GM19035 (cell line): ENCODE measurements around the gene AKAP6.

Experiments used
- ATAC-seq: cut with Tn5 transposase; IDR thresholded peaks from one replicate; pipeline ENCODE4 v1.9.1; 2021; ENCODE audit not compliant: unreplicated experiment

The AKAP6 gene

DNA sequence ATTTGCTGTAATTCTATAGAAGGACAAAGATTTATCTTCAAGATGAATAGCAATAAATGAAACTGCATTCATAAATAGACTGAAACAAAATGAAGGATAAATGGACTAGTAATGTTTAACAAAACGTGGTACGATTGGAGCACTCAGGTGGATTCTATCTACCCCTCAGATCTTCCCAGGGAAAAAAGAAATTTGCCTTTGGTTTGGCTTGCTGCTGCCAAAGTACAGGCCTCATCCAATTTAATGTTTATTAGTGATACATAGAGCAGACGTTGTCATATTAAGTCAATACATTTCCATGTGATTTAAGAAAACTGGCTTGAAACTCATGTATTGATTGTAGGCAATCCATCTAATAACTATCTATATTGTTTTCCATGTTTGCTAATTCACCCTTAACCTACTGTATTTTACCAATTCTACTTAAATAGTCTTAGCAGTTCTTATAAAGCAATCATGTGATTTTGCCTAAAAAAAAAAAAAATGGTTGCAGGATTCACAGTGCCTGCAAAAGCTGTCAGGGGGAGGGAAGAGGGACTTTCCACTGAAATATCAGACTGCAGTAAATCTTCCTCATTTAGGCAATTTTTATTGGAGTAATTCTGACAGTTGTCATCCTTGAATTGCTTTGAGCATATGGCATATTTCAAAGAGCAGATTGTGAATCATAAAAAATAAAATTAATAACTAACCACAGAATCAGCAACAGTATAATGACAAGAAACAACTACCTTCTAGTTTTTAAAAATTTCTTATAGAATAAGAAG is 367.4 kb downstream of the AKAP6 start:
- ATAC-seq: no peak

DNA sequence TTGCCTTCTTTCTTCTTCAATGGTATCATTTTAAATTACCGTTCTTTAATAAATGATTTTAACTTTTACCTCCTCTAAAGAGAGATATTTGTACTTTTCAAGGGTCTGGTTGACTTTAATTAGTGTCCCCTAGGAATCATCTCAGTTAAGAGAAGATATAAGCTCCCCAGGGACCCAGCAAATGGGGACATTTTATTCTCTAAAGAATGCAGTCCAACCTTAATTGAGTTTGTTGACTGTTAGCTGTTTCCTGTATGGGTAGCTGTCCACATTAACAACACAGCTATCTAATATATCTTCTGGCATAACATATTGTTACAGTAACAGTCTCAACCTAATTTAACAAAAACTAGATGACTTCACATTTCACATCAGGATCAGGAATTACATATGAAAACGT is 368.0 kb downstream of the AKAP6 start:
- ATAC-seq: no peak

DNA sequence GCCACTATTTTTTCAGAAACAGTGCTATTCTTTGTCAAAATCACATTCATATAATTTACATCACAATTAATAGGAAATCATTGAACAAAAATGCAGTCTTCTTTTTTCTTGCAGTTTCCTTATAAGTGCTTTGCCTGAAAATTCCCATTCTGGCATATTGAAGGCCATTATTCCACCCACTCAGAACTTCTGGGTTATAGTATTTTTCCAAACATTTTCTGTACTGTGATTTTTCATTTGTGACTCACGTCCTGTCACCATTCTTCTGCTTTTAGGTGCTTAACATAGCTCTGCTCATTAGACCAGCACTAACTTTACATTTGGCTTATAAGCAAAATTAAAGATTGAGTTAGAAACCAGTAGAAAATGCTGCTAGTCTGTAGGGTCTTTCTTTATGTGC is 368.6 kb downstream of the AKAP6 start:
- no peak for ATAC-seq

DNA sequence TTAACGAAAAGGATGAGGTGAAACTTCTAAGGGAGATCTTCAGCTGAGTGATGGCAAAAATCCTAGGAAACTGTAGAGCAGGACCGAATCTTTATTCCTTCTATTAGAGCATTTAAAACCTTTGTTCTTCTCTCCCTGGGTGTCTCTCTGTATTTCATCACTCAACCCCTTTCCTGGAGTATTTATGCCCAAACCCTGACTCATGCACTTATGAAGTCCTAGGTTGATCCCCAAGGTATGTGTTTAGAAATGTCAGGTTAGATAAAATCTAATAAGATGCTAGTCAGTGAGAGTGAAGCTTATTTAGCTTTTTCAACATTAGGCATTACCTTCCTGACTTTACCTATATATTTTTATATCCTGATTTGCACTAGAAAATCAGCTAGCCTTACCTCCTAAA is 369.7 kb downstream of the AKAP6 start:
- no peak for ATAC-seq

DNA sequence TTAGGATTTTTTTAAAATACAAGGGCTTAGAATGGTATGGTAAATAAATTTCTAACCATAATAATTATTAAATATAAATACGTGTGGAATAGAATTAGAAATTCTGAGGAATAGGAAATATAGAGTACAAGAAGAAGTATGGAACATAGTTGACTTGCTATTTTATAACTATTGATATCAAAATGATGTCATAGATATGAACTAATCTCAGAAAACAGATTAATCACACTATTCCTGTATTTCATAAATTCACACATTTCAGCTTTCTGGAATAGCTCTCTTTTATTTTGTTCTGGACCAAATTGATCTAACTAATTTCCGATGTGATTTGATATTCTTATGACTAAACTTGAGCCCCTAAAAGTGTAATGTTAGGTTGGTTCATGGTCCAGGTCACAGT is 372.4 kb downstream of the AKAP6 start:
- ATAC-seq: no peak

DNA sequence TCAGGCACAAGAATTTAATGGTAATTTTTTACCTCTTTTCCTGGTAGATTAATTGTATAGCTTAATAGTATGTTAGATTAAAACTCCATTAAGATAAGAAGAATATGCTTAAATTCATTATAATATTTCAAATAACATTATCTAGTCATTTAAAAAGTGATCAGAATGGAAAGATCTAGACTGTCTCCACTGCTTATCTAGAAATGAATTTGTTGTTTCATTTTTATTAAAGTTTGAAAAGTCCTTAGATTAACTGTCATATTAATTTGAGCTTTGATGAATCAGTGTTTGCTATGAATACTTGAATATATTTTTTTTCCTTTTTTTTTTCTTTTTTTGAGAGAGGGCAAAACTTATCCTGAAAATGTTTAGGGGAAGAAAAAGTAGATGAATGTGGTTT is 373.0 kb downstream of the AKAP6 start:
- no peak for ATAC-seq

DNA sequence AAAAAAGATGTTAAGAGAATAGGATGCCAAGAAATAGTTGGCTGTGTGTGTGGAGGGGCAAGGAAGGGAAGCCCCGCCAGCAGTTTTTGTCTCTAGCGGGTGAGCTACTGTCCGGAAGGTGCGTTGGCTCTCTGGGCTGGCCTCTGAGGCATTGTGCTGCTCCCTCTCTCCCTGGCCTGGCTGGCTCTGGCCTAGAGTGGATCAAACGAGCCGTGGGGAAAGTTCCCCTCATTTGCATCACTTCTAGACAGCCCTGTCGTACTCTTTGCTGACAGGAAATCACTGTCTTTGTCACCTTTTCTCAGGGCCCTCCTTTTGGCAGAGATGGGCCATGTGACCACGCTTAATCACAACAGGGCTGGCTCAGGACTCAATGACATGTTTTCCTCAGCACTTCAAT is 373.5 kb downstream of the AKAP6 start:
- peak; percentile 92 for ATAC-seq

DNA sequence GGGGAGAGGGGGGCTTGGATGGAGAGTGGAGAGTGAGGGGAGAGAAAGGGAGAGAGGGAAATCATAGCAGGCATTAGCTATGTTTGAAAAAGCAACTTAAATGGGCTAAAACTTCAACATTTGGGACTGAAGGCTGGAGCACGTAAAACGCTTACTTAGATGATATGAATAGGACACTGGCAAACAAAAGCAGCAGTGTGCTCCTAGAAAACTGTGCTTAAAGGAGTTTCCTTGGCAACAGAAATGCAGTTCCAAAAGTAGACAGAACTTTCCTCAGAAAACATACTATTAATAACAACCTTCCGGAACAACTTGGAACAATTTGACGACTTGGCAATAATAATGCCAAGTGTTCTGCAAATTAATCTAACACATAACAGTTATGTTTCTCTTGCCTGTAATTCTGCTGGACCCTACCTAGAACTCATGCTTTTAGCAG is 374.1 kb downstream of the AKAP6 start:
- ATAC-seq: no peak

DNA sequence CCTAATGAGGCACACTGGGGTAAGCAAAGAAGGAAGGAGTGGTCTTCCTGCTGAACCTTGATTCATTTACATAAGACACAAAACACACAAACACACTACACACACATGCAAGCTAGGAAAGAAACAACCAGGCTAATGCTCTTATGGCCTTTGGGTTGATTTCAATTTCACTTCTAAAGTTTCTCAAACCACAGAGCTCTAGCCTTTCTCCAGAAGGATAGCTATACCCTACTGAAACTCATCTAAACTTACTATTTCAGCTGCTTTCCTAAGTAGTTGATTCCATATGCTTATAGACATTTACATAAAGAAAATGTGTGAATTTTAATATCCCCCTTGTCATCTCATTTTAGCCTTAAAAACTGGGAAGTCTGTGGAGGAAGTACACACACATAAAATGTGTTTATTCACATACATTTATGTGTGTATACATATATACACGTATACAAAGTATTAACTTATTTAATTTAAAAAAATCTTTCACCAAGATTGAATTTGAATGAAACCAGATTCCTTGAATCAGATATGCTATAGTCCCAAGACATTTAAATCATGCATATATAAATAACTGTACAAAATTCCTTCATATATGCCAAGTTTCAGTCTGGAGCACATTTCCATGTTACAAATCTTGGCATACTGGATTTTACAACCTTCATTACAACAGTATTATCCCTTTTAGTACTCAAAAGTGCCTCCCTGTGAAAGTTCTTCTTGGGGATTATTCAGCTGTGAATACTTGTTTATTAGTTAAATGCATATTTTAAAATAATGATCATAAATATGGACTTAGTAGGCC is 377.8 kb downstream of the AKAP6 start:
- ATAC-seq: no peak

DNA sequence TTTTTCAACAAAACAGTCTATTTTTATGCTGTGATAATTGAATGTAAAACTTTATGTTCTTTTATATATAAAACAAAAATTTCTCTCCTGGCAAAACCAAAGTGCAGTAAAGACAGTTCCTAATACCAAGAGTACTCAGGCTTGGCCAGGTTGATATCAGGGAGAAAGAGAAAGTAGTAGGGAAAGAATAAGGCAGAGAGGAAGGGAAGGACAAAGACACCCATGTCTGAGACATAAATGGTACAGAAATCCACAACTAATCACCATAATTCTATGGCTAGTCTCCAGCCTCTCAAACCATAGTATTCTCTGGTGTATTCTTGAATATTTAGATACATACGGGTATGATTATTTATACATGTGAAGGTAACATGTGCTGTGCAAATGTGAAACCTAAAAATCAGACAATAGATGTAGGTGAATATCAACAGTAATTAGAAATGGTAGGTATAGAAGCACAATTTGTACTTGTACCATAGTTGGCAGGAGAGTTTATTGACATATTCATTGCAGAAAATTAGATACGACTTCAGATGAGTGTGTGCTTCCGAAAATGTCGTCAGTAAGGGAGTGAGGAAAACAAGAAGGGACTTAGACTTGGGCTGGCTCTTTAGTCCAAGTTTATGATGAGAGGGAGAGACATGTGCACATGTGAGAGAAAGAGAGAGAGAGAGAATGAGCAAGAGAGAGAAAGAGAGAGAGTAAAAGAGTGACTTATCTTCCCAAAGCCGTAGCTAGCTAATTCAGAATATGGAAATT is 378.8 kb downstream of the AKAP6 start:
- no peak for ATAC-seq

DNA sequence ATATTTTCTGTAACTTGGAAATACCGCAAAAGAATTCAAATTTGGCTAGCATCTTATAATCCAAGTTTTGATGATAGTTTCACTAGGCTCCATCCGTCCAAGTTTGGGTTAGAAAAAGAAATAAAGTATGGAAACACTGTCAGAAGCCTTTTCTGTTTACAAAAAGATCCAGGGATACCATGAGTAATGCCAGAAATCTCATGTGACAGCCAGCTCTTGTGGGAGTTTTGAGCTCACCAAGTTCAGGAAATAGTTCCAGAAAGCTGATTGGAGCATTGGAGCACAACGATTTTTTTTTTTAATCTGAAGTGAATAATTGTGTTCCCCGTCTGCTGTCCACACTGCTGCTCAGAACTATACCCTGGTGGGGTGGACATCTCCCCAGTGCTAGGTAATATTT is 379.9 kb downstream of the AKAP6 start:
- no peak for ATAC-seq

DNA sequence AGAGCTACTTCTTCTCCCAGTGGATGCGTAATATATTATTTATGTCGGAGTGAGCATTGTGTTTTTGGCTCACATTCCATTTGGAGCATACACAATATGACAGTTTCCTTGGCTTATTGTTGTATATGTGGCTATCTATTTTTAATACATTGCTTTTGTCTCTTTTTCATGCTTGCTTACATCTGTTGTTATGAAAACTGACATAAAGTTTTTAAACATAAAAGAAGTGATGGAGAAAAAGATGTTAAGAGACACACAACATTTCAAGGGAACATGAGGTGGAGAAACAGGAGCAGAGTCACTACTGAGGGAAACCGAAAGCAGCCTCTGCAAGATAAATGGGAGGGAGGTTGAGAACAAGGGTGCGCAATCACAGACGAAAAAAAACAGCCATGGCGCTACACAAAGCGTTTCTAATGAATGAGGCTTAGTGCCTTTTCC is 381.2 kb downstream of the AKAP6 start:
- ATAC-seq: no peak

DNA sequence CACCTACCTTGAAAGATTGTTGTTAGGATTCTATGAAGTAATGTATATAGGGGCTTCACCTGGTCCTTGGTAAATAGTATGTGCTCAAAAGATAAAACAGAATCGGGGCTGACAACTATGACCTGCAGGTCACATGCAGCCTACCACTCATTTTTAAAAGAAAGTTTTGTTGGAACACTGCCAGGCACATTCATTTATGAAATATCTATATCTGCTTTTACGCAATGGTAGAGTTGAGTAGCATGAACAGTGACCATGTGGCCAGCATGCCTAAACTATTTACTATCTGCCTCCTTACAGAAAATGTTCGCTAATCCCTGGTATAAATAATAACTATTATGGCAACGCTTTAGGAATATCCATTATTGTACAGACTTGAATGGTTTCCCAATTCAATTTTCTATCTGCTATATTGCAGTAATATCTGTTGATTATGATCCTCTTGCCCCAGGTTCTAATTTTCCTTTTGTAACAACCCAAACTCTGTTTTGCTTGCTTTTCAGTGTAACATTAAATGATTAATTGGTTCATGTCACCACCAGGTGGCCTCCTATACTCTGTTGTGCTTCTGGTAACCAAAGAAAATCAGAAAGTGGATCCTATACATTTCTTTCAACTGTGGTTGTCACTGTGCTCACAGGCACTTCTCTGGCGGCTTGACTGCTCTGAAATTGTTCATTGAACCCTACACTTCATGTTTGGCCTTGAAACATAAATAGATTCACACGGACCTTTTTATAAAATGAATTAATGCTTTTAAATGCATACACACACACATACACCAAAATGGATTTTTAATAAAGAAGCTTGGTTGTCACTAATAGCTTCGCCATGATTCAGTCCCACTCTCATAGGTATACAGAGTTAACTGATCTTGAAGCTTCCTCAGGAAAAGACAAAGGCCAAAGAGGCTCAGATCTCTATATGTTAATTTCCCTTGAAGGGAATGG is 381.9 kb downstream of the AKAP6 start:
- no peak for ATAC-seq

DNA sequence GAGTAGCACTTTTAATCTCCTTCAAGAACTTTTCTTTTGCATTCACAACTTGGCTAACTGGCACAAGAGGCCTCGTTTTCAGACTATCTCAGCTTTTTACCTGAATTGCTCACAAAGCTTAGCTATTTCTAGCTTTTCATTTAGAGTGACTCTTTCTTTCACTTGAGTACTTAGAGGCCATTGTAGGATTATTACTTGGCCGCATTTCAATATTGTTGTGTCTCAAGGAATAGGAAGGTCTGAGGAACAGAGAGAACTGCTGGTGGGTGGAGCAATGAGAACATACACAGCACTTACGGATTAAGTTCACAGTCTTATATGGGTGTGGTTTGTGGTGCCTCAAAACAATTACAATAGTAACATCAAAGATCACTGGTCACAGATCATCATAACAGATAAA is 384.8 kb downstream of the AKAP6 start:
- no peak for ATAC-seq

DNA sequence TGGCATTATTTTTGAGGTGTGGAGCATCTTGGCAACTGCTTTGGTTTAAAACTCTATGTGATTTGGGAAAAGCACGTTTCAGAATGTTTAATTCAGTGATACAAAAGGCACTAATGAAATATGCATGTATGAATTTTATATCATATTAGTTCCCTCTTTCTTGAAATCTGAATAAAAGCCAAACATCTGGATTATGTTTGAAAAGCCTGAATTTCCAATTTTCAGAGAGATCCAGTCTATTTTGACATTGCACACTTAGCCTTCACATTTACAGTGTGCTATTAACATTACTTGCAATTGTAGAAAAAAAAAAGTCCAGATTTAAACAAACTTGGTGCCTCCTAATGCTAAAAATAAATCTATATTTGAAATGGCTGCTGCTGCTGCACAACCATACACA is 390.5 kb downstream of the AKAP6 start:
- ATAC-seq: no peak

DNA sequence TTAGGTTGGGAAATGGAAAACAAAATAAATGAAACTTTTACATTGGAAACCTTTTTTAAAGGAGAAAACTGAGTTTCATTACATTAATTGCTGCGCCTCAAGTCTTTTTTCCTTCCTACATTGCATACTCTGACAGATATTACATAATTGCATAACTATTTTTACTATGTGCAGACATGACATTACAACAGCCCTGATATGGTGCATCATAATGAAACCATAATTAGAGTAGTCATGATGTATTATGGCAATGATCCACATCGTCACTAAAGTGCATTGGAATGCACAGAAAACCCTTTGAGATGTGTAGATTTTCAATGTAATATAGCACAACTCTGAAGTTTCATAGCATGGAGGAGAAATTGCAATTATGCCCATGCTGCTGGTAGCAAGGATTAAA is 391.8 kb downstream of the AKAP6 start:
- ATAC-seq: no peak

DNA sequence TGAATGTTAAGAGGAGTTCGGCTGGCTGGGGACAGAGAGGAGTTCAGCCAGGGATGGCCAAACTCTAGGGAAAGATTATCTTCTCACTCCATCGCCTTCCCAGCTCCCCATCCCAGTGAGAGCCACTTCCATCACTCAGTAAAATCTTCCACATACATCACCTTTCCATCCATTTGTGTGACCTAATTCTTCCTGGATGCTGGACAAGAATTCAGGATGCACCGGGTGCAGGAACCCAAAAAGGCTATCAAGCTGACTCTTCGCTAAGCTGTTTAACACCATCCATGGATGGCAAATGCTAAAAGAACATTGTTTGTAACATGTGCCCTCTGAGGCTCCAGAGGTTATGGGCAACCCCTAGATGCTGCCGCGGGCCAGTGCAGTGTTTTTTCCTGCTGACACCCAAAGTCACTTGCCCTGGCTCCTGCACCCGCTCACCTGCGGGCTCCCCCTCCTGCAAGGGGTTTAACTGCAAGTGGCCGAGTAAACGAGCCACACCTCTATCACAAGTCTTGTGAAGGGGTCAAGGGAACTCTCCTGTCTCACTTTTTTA is 393.6 kb downstream of the AKAP6 start:
- ATAC-seq: no peak

DNA sequence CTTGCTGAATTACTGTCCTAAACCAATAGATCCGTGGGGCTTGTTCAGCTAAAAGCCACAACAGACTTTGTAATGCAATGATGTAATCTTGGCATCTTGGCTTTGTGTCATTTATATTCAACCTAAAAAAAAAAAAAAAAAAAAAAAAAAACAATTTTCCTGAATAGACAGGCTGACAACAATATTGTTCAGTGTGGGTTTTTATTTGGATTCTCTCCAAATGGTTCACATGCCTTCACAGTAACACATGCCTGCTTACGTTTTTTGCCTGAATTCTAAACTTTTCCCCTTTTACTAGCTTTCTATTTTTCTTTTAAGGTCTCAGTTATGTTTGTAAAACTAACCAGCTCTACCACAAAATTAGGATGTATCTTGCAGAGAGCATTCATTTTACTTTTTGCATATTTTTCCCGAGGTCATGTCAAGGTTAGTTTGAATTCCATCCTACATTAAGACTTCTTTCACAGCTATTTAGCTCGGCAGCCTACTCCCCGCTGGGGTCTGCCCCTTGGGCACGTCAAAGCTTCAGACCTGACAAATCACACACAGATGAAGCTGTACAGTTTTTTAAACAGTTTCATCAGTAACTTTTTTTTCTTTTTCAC is 395.9 kb downstream of the AKAP6 start:
- no peak for ATAC-seq

DNA sequence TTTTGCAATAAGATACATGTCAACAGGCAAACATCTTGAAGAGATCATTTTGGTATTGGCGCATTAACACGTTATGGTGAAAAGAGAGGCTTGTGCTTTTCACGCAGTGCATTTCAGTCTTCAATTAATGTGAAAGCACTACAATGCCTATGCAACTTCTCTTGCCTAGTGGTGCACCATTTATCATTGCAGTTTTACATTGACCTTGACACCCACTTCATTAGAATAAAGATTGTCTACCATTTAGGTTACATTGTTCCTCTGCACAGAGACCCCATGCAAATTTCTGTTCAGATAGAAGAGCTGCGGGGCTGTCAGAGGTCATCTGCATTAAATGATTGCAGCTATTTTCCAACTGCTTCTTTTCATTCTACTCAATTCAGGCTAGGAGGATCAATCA is 397.4 kb downstream of the AKAP6 start:
- no peak for ATAC-seq

DNA sequence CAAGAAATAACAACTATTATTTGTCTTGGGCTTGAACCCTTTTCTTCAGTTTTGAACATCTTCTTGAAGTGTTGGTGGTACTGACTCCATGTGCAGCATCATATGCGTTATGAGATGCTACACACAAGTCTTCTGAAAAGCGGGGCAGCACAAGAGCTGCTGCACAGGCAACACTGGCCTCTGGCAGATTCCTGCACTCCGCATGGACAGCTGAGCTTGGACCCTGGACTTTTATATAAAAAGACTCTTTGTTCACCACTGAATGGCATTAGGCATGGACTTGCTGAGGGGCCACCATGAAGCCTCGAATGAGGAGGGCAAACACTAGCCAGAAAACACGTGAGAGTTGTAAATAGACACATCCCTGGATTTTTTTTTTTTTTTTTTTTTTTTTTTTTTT is 398.7 kb downstream of the AKAP6 start:
- ATAC-seq: no peak
